AG20443 (cell line): ENCODE results near the gene BCL2.
"Not testable (repeated sequence)": the region's sequence is repeated elsewhere in the genome, so short reads cannot be mapped to it uniquely, and the experiment has no call there.

Source experiments
- DNase-seq: peaks from one replicate; pipeline ENCODE4 v3.0.0; 2012; ENCODE audit warnings: low spot score, mixed read lengths

BCL2 gene

DNA sequence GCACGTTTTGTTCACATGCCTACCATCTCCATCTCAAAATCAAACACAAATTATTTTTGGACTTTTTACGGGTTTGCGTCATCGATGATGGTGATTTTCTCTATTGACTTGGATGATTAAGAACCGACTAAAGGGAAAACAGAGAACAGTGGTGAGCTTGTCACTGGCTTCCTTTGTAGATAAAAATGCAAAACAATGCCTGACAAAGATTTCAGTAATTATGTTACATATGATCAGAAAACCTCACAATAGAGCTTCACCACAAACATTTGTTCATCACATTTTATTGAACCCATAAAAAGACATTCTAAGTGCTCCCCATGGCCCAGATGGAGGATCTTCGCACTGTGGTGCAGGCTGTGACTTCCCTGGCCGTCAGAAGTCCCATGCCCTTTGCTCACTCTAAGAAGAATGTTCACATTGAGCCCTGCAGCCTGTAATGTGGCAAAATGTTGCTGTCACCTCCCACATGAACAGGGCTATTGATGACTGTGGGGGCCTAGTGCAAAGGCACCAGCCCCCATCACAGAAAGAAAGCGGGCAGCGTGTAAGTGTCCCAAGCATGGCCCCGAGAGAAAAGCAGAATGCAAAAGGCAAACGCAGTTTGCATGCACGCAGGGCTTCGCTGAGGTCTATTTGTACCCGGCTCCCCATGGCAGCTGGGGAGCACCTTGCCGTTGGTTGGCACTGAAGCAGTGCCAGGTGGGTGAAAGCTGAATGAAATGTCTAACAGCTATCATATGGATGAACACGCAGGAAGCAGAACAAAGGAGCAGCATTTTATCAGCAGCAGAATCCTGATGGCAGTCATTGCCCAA lies 60.6 kb downstream of the BCL2 start:
- DNase-seq, result no peak

GRCh38 chr18:63257453-63257852 lies 62.1 kb downstream of the BCL2 start:
- no peak for DNase-seq

GRCh38 chr18:63255435-63255834 lies 64.1 kb downstream of the BCL2 start:
- DNase-seq, result no peak

DNA sequence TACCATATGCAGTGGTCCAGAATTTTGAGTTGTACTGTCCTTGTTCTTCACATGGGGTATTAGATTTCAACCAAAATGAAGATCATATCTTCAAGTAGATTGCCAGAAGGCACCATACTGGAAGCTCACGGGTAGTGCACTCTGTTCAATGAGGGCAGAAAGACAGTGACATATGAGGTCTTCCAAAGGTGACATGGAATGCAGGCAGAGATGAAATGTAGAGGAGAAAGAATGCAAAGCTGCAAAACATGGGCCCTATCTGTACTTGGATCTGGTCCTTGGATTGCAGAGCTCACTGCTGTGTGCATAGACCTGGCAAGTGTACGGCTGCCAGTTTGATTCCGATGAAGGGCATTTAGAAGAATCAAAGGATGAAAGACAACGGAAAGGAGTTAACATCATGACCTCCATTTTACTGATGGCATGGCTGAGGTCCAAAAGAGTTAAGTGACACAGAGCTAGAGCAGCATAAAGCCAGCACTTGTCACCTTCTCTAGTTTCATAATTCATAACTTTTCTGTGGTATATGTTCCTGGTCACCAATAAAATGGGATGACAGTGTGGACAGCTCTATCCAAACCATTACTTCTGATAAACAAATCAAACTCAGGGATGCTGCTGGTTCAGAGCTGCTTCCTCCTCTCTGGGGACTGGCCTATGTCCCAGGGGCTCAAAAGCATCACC lies 64.7 kb downstream of the BCL2 start:
- no peak for DNase-seq

DNA sequence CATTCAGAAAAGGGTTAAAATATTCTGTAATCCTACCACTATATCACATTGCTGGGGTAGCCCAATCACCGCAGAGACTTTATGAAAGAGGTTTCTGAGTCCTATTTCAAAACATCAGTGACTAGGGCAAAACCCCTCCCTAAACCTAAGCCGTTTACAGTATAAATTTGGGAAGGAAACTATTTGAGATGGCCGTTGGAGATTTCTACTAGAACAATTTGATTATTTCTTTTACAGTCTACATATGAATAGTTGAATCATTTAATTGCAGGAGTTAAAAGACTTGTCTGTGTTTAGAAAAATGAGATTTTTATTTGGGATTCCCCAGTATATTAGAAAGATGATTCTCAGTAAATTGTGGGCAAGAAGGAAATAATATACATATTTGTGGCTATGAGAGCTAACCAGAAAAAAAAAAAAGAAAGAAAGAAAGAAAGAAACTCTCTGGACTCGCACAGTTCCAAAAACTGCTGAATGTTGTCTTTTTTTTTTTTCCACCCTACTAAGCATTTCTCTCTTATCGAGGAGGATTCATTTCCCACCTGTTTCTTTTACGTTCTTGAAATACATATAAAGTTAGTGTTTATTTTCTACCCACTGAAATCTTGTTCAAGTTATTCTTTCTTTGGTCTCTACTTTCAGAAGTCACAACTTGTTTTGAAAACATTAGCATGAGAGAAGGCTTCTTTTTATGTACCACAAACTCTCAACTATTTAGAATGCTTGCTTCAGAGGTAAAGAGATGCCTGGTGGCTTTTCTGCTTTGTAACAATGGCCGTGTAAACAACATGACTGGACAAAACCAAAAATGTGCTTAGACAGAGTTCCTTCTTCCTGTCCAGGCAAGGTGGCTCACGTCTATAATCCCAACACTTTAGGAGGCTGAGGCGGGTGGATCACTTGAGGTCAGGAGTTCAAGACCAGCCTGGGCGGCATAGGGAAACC lies 65.9 kb downstream of the BCL2 start:
- DNase-seq, result peak; percentile 57

DNA sequence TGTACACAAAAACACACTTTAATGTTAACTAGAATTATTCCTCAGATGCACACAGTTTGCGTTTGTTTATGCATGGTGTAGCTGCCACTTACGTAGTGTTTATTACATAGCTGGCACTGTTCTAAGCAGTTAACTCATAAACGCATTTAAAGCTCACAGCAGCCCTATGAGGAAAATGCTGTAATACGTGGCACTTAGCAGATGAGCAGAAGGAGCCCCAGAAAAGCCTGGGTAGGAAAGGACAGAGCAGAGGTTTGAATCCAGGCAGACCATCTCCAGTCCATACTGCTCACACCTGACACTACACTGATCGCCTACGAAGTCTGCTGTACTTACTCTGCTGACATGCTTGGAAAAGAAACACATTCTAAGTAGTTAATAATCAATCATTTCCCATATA lies 66.6 kb downstream of the BCL2 start:
- DNase-seq, result no peak

- DNase-seq, result no peak
These were observed 69.8 kb downstream of the BCL2 start for GRCh38 chr18:63249771-63250170.

DNA sequence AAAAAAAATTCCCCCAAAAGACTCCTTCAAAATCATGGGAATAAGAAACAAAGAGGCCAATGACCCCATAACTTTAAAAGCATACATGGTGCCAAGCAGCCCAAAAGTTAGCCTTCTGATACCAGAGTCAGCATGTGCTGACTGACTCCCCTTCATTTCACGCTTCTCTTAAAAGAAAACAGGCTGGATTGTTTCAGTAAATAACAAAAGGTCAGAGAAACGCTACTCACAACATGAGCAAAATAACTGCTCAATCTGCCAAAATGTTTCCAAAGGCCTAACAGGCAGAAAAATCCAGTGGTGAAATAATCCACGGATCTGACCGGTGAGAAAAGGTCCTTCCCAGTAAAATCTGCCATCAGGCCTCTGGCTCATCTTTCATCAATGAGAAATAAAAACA lies 71.6 kb downstream of the BCL2 start:
- no peak for DNase-seq

DNA sequence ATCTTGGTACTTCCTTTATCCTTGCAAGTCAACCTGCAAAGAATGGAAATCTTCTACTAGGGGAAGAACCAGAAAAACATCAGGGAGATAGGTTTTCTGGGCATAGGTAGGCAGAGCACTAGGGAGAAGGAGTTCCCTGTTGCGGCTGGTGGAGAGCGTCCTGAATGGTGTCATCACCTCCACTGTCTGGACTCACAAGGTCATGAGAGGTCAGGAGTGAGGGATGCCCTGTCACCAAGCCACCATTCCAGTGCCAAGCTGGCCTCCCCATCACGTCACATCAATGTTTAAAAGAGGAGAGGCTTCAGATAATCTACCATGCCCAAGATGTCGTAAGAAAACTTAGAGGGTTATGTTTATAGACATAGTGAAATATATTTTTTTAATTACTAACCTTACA lies 72.1 kb downstream of the BCL2 start:
- DNase-seq, result no peak

GRCh38 chr18:63245600-63245999 lies 74.0 kb downstream of the BCL2 start:
- no peak for DNase-seq

DNA sequence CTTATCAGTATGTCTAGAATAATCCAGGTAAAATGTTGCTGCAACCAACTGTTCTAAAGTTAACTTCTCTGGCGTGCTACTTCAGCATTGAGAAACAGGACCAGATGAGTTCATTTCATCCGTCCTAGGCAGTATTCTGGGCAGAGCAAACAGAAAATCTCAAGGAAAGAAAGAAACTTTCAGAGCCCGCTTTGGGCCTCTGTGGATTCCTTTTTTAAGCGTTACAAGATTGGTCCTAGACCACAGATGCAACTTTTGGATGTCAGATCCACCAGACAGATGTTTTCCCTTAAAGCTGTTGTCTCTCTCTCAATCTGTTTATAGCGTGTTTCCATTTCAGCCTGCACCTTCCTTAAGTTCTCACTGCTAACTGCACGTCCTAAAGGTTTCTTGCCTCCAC lies 75.0 kb downstream of the BCL2 start:
- DNase-seq, result no peak

DNA sequence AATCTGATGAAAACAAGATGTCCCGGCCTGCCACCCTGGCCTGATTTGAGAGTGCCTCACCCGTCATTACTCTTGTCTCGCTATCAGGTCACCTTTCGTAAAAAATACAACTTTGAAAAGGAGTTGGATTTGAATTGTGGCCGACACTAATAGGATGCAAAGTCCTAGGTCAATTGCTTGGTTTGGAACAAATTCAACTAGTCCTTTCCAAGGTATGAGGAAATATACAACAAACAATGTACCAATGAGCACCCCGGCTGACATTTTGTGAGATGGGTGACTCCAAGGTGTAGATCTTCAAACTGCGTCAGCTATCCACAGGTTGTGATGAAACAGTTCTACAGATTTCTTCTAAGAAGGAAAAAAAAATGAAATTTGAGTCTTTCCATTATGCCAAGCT lies 77.8 kb downstream of the BCL2 start:
- no peak for DNase-seq

GRCh38 chr18:63241317-63241712 lies 78.3 kb downstream of the BCL2 start:
- DNase-seq, result no peak

DNA sequence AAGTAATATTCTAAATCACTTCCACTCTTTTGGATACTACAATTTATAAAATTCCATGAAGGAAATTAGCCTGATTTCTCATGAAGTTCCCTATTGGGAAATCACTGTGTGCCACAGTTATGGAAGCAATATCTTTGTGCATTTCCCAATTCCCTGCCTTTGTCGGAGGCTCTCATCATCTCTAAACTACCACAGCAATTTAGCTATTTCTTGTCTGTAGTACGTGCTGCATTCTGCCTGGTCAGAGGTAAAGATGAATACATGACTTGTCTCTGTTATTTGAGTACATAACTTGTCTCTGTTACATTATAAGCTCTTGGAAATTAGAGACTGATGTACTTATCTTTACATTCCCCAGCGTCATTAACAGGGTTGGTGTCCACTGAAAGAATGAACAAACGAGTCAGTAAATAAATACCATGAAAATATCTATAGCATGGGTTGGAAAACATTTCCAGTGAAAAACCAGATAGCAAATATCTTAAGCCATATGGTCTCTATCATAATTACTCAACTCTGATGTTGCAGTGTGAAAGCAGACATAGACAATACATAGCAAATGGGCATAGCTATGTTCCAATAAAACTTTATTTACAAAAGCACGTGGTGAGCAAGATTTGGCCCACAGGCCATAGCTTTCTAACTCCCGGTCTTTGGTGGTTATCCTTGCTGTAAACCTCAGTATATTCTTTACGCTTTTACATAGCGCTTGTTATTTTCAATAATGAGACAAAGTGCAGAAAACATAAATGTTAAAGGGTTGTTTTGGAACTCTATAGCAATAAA lies 78.8 kb downstream of the BCL2 start:
- no peak for DNase-seq

DNA sequence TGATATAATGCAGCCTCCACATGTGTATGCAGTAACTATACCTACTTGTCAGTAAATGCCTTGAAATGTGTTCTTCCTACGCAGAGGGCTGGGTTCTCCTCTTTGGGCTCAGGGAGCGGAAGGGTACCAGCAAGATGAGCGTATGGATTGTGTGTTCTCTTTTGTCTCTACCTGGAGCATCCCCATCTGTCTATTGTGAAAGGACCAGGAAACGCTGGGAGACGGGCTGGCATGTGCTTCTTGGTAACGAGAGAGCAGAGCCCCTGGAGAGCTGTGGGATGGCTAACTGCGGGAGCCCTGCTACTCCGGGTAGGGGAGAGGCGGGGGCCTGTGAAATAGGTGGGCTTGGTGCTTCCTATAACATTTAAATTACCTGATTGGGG lies 80.9 kb downstream of the BCL2 start:
- no peak for DNase-seq

- DNase-seq, result peak; percentile 88
These were observed 81.5 kb downstream of the BCL2 start for GRCh38 chr18:63237881-63238692.

DNA sequence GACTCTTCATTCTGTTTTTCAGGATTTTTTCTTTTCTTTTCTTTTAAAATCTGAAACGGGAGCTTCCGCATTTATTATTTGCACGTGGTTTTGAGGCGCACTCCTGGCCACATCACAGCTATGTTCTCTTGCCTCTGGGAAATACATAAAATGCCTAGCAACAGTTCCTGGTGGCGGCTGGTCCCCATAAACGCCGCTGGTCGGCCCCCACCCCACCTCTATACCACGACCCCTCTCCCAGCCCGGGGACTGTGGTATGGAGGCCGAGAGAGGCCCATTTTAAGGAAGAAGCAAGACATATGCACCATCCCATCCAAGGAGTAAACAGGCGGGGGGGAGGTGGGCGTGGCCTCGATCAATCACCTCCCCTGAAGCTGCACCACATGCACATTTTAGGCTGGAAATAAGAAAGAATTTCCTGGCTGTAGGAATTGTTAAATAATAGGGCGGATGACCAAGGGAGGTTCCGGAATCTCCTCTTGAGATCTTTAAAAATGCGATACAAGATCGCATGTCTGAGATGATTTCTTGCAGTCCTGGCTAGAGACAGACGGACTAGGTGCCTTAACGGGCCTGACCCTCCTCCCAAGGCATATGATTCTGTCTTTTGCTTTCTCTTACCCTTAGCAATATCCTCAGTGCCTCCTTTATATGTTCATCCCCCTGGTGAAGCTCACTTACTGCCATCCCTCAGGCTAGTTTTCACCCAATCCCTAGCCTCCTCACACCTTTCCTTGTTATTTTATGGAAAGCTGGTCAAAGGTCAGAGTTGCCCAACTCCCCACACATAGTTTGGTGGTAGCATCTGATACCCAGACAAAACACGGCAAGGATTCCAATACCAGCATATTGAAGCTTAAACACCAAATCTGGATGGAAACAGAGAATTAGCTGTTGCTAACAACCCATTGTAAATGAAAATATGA lies 82.4 kb downstream of the BCL2 start:
- DNase-seq, result peak; percentile 25

DNA sequence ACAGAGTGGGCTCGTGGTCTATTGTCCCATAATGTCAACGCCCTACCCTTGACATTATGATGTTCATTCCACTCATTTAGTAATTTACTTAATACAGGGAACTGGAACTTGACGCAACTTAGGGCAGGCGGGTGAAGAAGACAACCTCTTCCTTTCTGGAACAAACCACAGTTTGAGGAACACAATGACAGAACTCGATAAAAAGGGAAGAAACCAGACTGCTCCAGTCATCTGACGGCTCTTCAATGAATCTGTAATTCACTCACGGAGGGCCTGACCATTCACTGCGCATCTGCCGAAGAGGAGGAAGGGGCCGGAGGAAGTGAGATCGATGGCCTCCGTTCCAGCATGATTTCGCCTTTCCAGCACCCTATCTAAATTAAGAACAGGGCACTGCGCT lies 83.2 kb downstream of the BCL2 start:
- no peak for DNase-seq

- DNase-seq, result not testable (repeated sequence)
These were observed 83.6 kb downstream of the BCL2 start for GRCh38 chr18:63235920-63236319.

DNA sequence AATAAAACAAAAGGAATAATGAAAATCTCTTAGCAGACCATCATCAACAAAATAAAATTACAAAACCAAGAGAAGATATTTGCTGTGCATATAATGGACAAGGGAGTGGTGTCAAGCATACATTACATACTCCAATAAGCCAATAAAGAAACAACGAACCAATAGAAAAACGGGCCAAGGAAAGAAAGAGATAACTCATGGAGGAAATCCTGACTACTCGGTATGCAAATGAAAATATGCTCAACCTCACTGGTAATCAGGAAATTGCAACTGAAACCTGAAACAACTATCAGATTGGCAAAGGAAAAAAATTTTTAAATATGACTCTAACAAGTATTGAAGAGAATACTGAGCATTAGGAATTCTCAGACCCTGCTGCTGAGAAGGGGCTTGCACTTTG lies 84.7 kb downstream of the BCL2 start:
- DNase-seq, result no peak
